ENCODE data around the gene KLKB1.
"Not testable (repeated sequence)": the region's sequence is repeated elsewhere in the genome, so short reads cannot be mapped to it uniquely, and the experiment has no call there.

KLKB1 gene

GRCh38 chr4:186272699-186273391, 45.5 kb downstream of the KLKB1 start:
- no peak for DNase-seq (ENCODE audit: low spot score)
- no peak for TF ChIP-seq CTCF (IDR thresholded peaks at IDR 0.05; ENCODE audit: borderline replicate concordance, control extremely low read depth, extremely low read depth, insufficient read depth, missing control alignments)
- in situ Hi-C loops (cut with MboI; ENCODE audit: low sequenced_read_pairs, unreplicated experiment): no loop called here

DNA sequence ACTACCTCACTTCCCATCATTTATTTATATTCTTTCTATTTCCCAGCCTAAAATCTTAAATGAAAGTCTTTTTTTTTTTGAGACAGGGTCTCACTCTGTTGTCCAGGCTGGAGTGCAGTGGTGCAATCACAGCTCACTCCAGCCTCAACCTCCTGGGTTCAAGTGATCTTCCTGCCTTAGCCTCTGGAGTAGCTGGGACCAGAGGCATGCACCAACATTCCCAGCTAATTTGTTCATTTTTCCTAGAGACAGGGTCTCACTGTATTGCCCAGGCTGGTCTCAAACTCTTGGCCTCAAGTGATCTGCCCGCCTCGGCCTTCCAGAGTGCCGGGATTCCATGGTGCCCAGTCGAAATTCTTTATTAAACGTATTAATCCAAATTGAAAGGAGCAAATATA, 46.1 kb downstream of the KLKB1 start:
- in situ Hi-C loops (cut with MboI; ENCODE audit: low sequenced_read_pairs, unreplicated experiment); DNase-seq (ENCODE audit: low spot score): not testable (repeated sequence)

DNA sequence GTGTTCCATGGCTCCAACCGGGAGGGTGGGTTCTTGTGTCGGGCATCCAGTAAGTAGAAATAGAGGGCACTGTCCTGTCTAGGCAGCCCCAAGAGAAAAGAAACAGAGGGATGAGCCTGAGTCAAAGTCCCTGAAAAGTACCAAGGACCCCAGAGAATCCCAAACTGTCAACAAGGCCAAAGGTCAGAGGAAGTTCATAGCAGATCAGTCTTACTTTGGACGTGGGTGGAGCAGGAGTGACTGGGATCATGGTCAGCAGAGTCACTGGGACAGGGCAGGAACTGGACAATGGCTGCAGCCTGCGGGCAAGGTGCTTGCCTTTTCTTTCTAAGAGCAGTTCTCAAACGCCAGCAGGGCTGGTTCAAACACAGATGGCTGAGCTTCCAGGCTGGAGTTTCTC, 56.0 kb downstream of the KLKB1 start:
- DNase-seq (ENCODE audit: low spot score): no peak
- in situ Hi-C loops (cut with MboI; ENCODE audit: low sequenced_read_pairs, unreplicated experiment): loop anchor here (25.0 kb wide), 1 partner anchor 304 kb away; no protein-coding TSS in a partner anchor
- no peak for TF ChIP-seq CTCF (IDR thresholded peaks at IDR 0.05; ENCODE audit: borderline replicate concordance, control extremely low read depth, extremely low read depth, insufficient read depth, missing control alignments)

GRCh38 chr4:186285147-186285546, 57.8 kb downstream of the KLKB1 start:
- TF ChIP-seq CTCF (IDR thresholded peaks at IDR 0.05; ENCODE audit: borderline replicate concordance, control extremely low read depth, extremely low read depth, insufficient read depth, missing control alignments): no peak
- DNase-seq (ENCODE audit: low spot score): no peak
- in situ Hi-C loops (cut with MboI; ENCODE audit: low sequenced_read_pairs, unreplicated experiment): loop anchor here (25.0 kb wide), 1 partner anchor 302 kb away; no protein-coding TSS in a partner anchor

DNA sequence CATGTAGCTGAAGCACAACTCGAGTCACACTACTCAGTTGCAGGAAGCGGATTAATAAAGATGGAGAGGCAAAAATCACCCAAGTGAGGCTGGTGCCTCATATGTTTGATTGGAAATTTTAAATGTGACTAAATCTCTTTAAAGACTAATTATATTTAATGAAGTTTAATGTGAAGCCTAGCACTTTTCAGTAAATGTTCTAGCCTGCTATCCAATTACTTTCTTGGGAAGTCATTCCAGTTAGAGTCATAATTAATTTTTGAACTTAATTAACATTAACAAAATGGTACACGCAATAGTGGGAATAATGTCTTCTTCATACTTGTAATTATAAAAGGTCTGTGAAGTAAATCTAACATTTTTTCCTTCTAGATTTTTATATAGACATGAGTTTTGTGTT, 59.3 kb downstream of the KLKB1 start:
- no peak for TF ChIP-seq CTCF (IDR thresholded peaks at IDR 0.05; ENCODE audit: borderline replicate concordance, control extremely low read depth, extremely low read depth, insufficient read depth, missing control alignments)
- no peak for DNase-seq (ENCODE audit: low spot score)

DNA sequence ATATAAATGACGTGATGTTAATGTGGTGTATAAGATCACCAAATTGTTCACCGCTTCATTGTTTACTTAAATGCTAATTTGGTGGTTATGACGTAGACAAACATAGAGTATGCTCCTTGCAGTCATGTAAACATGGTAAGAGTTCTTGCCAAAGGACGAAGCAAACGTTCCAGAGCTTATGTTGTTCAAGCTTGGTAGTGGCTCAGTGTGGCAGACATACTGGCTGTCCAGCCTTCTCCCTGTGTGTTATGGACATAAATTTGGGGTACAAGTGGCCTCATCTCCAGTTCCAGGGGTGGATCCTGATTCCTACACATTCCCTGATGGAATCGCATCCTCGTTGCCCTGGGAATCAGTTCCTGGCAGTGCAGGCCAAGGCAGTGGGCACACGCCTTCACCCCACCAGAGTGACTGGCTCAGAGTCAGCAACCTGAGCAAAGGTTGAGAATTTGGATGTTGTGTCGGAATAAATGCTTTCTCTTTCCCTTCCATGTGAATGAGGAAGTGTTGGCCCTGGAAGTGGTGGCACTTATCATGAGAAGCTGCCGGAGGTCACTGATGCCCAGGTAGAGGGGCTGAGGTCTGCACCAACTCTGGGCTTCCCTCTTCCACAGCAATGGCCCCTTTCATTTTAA, 64.1 kb downstream of the KLKB1 start:
- TF ChIP-seq CTCF (IDR thresholded peaks at IDR 0.05; ENCODE audit: borderline replicate concordance, control extremely low read depth, extremely low read depth, insufficient read depth, missing control alignments): no peak
- no peak for DNase-seq (ENCODE audit: low spot score)
- in situ Hi-C loops (cut with MboI; ENCODE audit: low sequenced_read_pairs, unreplicated experiment): loop anchor here (25.0 kb wide), 1 partner anchor 296 kb away; no protein-coding TSS in a partner anchor

More for the DNA sequence above, 59.3 kb downstream of the KLKB1 start:
- in situ Hi-C loops (cut with MboI; ENCODE audit: low sequenced_read_pairs, unreplicated experiment): loop anchor here (25.0 kb wide), 1 partner anchor 301 kb away; no protein-coding TSS in a partner anchor

DNA sequence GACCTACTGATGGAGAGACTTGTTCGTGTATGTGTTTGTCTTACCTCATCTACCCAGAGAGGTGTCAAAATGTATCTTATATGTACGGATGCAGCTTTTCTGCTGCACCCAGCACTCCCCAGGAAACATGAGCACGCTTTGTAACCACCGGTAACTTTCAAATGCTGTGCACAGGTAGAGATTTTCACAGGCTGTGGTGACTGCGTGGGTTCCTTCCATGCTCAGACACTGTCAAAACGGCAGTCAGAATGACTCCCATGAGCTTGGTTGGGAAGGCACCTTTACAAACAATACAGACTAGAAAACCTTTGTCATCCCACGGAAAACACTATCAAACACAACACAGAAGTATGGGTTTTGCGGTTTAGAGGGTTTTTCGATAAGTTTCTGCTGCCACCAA, 66.9 kb downstream of the KLKB1 start:
- TF ChIP-seq CTCF (IDR thresholded peaks at IDR 0.05; ENCODE audit: borderline replicate concordance, control extremely low read depth, extremely low read depth, insufficient read depth, missing control alignments): no peak
- no peak for DNase-seq (ENCODE audit: low spot score)
- in situ Hi-C loops (cut with MboI; ENCODE audit: low sequenced_read_pairs, unreplicated experiment): loop anchor here (25.0 kb wide), 1 partner anchor 293 kb away; no protein-coding TSS in a partner anchor
